ENCODE measurements around the gene VPS13C.

VPS13C gene

DNA sequence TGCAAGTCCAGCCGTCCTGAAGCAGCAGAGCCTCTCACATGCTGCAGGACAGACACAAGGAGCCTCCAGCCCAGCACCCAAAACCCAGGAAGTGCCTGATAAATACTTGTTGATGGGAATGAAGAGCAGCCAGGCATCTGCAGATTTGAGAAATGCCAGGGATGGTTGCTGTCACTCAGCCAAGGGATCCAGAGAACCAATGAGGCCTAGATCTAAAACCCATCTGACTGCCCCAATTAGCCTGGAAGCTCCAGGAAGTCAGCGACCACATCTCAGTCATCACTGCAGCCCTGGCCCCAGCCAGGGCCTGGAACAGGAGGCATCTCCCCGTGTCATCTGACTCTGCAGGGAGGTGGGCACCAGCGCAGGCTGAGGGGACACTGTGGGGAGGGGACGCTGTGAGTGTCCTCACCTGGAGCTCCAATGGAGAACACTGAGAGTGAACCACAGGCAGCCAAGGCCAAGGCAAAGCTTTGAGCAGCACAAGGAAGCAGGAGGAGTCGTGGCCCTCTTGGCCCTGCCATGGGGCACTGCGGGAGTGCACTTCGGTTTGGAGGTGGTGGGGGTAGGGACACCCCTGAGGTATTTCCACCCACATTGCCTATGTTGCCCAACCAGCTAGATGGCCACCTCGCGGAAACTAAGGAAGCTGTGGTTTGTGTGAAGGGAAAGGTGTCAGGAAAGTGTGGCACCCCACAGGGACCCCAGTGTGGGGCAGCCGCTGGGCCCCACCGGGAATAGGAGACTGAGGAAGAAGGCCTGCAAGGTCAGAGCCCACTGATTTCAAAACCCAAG lies 229.5 kb downstream of the VPS13C start:
- no peak for DNase-seq (ENCODE audit: low read depth)
- H3K4me3 ChIP-seq (ENCODE audit: low read depth, low read length): no peak overlapping the region
- TF ChIP-seq, protein P1, sequence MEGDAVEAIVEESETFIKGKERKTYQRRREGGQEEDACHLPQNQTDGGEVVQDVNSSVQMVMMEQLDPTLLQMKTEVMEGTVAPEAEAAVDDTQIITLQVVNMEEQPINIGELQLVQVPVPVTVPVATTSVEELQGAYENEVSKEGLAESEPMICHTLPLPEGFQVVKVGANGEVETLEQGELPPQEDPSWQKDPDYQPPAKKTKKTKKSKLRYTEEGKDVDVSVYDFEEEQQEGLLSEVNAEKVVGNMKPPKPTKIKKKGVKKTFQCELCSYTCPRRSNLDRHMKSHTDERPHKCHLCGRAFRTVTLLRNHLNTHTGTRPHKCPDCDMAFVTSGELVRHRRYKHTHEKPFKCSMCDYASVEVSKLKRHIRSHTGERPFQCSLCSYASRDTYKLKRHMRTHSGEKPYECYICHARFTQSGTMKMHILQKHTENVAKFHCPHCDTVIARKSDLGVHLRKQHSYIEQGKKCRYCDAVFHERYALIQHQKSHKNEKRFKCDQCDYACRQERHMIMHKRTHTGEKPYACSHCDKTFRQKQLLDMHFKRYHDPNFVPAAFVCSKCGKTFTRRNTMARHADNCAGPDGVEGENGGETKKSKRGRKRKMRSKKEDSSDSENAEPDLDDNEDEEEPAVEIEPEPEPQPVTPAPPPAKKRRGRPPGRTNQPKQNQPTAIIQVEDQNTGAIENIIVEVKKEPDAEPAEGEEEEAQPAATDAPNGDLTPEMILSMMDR (IDR thresholded peaks at IDR 0.05; ENCODE audit: control insufficient read depth, extremely low read depth, insufficient read depth): no peak

DNA sequence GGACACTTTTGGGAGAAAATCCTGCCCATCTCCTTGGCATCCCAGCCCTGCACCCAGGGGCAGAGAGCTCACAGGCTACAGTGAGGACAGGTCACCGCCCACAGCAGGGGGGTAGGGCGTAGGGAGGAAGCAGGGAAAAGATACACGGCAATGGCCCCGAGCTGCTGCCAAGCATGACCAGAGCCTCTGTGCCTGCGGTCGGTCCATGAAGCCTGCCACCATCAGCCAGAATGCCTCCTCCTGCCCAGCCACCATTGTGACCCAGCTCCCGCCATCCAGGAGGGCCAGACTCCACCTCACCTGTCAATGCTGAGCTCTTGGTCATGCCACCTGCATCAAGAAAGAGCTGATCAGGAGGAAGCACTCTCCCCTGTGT lies 230.7 kb downstream of the VPS13C start:
- no peak overlapping the region for H3K4me3 ChIP-seq (ENCODE audit: low read depth, low read length)
- no peak for DNase-seq (ENCODE audit: low read depth)
- TF ChIP-seq, protein P1 (IDR thresholded peaks at IDR 0.05; ENCODE audit: control insufficient read depth, extremely low read depth, insufficient read depth): no peak

DNA sequence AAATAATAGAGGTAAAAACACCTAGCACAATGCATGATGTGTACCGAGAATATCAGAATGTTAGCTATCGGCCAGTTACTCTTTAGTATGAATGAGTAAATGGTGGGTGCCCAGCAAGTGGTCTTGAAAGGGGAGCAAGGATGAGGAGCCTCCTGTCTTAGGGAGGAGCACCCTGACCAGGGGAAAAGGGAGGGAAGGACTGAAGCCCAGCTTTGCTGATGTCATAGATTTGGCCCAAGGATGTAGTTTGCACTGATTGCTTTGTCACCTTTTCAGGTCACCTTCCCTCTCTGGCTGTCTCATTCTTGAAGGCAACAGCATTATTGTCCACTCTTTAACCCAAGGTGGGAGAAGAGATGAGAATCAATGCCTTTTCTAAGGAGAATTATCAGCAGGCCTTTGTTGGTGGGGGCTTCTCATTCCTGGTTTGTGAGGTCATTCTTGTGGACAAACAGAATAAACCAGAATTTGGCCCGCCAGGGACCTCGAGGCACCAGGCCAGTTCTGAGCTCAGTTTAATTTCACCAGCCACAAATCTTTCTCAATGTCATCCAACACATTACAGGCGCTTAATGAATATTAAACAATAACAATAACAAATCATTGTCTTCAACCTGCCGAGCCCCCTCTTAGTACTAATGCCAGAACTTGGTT lies 231.3 kb downstream of the VPS13C start:
- H3K4me3 ChIP-seq (ENCODE audit: low read depth, low read length): no peak overlapping the region
- no peak for DNase-seq (ENCODE audit: low read depth)
- TF ChIP-seq, protein P1 (IDR thresholded peaks at IDR 0.05; ENCODE audit: control insufficient read depth, extremely low read depth, insufficient read depth): no peak

DNA sequence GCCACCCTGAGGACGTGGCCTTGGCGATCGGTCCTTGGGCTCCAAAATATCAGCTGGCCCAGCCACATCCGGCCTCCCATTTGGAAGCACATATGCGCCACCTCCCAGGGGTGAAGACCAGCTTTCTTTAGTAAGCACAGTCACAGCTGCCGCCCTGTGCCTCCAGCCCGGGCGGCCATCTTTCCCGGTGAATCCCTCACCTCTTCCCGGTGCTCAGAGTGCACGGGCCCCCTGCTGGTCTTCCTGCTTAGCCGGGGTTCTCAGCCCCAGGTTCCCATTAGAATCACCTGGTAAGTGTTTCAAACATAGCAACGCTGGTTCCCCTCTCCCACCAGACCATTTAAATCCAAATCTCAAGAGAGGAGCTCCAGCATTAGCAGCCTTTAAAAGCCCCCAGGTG lies 232.2 kb downstream of the VPS13C start:
- DNase-seq (ENCODE audit: low read depth): no peak
- no peak overlapping the region for H3K4me3 ChIP-seq (ENCODE audit: low read depth, low read length)
- TF ChIP-seq, protein P1 (IDR thresholded peaks at IDR 0.05; ENCODE audit: control insufficient read depth, extremely low read depth, insufficient read depth): no peak

DNA sequence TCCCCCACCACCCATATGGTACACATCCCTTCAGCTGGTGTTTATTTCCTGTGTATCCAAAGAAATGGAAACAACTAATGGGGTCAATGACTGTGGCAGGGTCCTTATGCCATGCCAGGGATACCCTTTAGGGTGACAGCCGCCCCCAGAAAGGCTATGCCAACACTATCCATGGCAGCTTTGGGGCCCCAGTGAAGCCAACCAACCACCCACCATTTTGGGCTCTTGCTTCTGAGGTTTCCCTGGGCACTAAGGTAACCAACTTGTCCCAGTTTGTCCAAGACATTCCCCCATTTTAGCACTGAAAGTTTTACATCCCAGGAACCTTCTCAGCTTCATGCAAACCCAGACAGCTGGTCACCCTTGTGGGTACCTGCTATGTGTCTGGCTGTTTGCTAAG lies 233.1 kb downstream of the VPS13C start:
- H3K4me3 ChIP-seq (ENCODE audit: low read depth, low read length): no peak overlapping the region
- no peak for DNase-seq (ENCODE audit: low read depth)
- TF ChIP-seq, protein P1 (IDR thresholded peaks at IDR 0.05; ENCODE audit: control insufficient read depth, extremely low read depth, insufficient read depth): no peak

DNA sequence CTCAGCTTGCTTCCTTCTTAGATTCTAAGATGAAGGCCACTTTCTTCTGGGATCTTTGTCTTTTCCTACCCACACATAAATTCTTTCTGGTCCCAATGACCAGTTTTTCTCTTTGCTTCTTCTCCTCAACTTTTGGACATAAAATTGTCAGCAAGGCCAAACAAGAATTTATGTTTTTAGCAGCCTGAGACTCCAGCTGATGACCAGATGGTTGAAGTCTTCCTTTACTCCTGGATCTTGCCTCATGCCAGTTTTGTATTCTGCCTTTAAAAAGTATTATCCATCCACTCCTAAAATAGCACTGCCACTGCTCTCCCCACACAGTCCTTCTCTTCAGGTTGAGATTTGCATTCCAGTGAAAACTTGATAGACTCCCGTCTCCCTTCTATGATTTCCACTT lies 236.0 kb downstream of the VPS13C start:
- no peak overlapping the region for H3K4me3 ChIP-seq (ENCODE audit: low read depth, low read length)
- DNase-seq (ENCODE audit: low read depth): no peak
- TF ChIP-seq, protein P1 (IDR thresholded peaks at IDR 0.05; ENCODE audit: control insufficient read depth, extremely low read depth, insufficient read depth): no peak
